Right lobe of liver (tissue), 4 donors: Measurements from ENCODE around the gene QRSL1.

Experiments used
- CTCF ChIP-seq, 4 donors: fragments of 200-600 bp in 3 of 4; fragments of 450-650 bp in 1 of 4; IDR thresholded peaks; one replicate each; pipeline versions ENCODE4 v1.5.1 to v1.8.0; 2016 to 2022; ENCODE audit warnings: antibody characterized with exemption in 4 of 4, mild to moderate bottlenecking in 2 of 4
- POLR2A ChIP-seq: fragments of 450-650 bp; IDR thresholded peaks from one replicate; pipeline ENCODE4 v1.6.1; 2017; ENCODE audit warnings: antibody characterized with exemption, mild to moderate bottlenecking
- donor health status: DM: no; HTN: no; CAD: no.
- donor health status: DM: no; HTN: no; CAD: no.
- donor health status: DM: no; HTN: yes; CAD: no.

DNA sequence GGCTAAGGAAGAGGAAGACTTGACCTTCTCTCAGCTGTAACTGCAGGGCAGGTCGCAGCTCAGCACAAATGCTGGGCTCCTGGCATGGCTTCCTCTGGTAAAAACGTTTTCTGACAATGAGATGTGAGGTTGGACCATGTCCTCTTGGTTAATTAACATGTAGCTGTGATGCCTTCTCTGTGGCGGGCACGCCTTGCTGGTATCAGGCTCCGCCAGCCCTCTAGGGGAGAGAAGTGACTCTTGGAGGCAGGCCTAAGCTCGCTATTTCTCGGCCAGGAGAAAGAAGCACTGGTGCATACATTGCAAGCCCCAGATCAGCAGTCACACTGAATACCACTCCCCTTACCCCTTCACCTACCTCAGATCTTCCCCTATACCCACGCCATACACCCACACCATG, 65.0 kb downstream of the QRSL1 start:
- TF ChIP-seq CTCF (IDR thresholded peaks at IDR 0.05) (no peak), POLR2A (no peak)
